Suprapubic skin (tissue), 4 donors: Measurements from ENCODE around the gene BCL11B. TPM values are rescaled to one million over a fixed set of nuclear protein-coding genes. Genes with fewer than 3 reads are reported as not detected.

Experiments used
- DNase-seq, 2 donors: peaks; one replicate each; pipeline ENCODE4 v3.0.0-alpha.2; 2019; ENCODE audit warnings: low spot score in 2 of 2
- H3K27ac ChIP-seq: fragments of 200-600 bp; sonication (generic); one replicate; pipeline ENCODE4 v1.5.1; 2019
- H3K27me3 ChIP-seq: fragments of 200-600 bp; sonication (generic); one replicate; pipeline ENCODE4 v1.5.1; 2019
- H3K36me3 ChIP-seq: fragments of 200-600 bp; sonication (generic); one replicate; pipeline ENCODE4 v1.5.1; 2019
- H3K4me1 ChIP-seq: fragments of 200-600 bp; sonication (generic); one replicate; pipeline ENCODE4 v1.5.1; 2019
- H3K4me3 ChIP-seq: fragments of 200-600 bp; sonication (generic); one replicate; pipeline ENCODE4 v1.5.1; 2019; ENCODE audit warnings: mild to moderate bottlenecking
- H3K9me3 ChIP-seq: fragments of 200-600 bp; sonication (generic); one replicate; pipeline ENCODE4 v1.5.1; 2019
- CTCF ChIP-seq, 2 donors: fragments of 200-600 bp in 1 of 2; fragments of 450-650 bp in 1 of 2; sonication (generic) in 1 of 2; IDR thresholded peaks; one replicate each; pipeline ENCODE4 v1.5.1; 2016 to 2019; ENCODE audit warnings: antibody characterized with exemption in 2 of 2, mild to moderate bottlenecking in 1 of 2, moderate library complexity in 1 of 2
- EP300 ChIP-seq: sonication (generic); formaldehyde crosslinking; IDR thresholded peaks from one replicate; pipeline ENCODE4 v1.6.1; 2017; ENCODE audit warnings: antibody characterized with exemption
- POLR2A ChIP-seq, 2 donors: fragments of 450-650 bp; IDR thresholded peaks; one replicate each; pipeline ENCODE4 v1.6.1; 2017; ENCODE audit warnings: antibody characterized with exemption in 2 of 2, mild to moderate bottlenecking in 2 of 2, moderate library complexity in 2 of 2
- POLR2AphosphoS5 ChIP-seq, 3 donors: sonication (generic); formaldehyde crosslinking; IDR thresholded peaks; one replicate each; pipeline ENCODE4 v1.6.1; 2017; ENCODE audit warnings: antibody characterized with exemption in 3 of 3
- WGBS: methylation state at CpG from one replicate; pipeline ENCODE4 v1.1.5; 2018; 5-methylcytosine and 5-hydroxymethylcytosine counted together
- total RNA-seq, 4 donors: library from RNA; depleted of rRNA; stranded (reverse); fragments of >200 nt; gene quantifications; one replicate each; pipeline ENCODE4 v1.1.0, GENCODE V29; 2016

The BCL11B gene
- total RNA-seq, 4 donors from 2014 or later = 35.9 to 53.8 (median 47.5) TPM

GRCh38 chr14:99250636-99251208 is 21.3 kb downstream of the BCL11B start:
- TF ChIP-seq EP300 = no peak
- TF ChIP-seq POLR2A (IDR thresholded peaks at IDR 0.05) = no peak
- TF ChIP-seq CTCF (IDR thresholded peaks at IDR 0.05) = no peak
- TF ChIP-seq POLR2AphosphoS5 (IDR thresholded peaks at IDR 0.05) = no peak
- no peak overlapping the region for H3K27ac ChIP-seq
- peaks cover 52% of the 10 kb centered on the region for H3K4me1 ChIP-seq

GRCh38 chr14:99249389-99249788 is 22.6 kb downstream of the BCL11B start:
- peaks cover 30% of the 10 kb centered on the region for H3K27me3 ChIP-seq
- no peak overlapping the region for H3K27ac ChIP-seq
- H3K9me3 ChIP-seq = no peaks in the 10 kb centered on the region
- 77% methylated on average over 6 of the region's 6 CpGs for WGBS
- TF ChIP-seq POLR2AphosphoS5 (IDR thresholded peaks at IDR 0.05) (no peak), CTCF (IDR thresholded peaks at IDR 0.05) (no peak), POLR2A (IDR thresholded peaks at IDR 0.05) (no peak), EP300 (no peak)
- DNase-seq = no peak
- H3K4me1 ChIP-seq = peaks cover 59% of the 10 kb centered on the region
- H3K4me3 ChIP-seq = no peak overlapping the region
- H3K36me3 ChIP-seq = no peaks in the 10 kb centered on the region

More at GRCh38 chr14:99250636-99251208, 21.3 kb downstream of the BCL11B start:
- WGBS = 73% methylated on average over 5 of the region's 5 CpGs
- Histone ChIP-seq H3K9me3 (no peaks in the 10 kb centered on the region), H3K4me3 (no peak overlapping the region), H3K36me3 (no peaks in the 10 kb centered on the region), H3K27me3 (peaks cover 26% of the 10 kb centered on the region)
- no peak for DNase-seq

- no peaks in the 10 kb centered on the region for H3K9me3 ChIP-seq
- 71% methylated on average over 5 of the region's 5 CpGs for WGBS
These were observed 23.2 kb downstream of the BCL11B start for GRCh38 chr14:99248761-99249171.

DNA sequence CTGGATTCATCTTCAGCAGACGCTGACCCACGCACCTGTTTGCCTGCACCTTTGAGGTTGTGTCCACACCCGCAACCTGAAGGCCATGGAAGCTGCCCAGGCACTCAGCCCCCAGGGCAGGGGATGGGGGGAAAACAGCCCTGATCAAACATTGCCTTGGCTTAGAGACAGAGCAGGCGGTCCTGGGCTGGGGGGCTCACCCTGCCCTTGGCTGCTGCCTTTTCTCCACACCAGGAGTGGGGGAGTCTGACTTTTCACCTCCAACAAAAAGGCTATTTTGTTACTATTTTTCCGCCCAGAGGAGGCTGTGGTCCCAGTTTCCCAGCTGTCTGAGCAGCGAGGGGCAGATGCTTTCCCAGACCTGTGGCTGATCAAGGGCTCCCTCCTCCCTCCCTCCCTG is 24.2 kb downstream of the BCL11B start:
- no peaks in the 10 kb centered on the region for H3K36me3 ChIP-seq
- DNase-seq = no peak

More at GRCh38 chr14:99248761-99249171, 23.2 kb downstream of the BCL11B start:
- TF ChIP-seq CTCF (IDR thresholded peaks at IDR 0.05) (no peak), POLR2A (IDR thresholded peaks at IDR 0.05) (no peak), POLR2AphosphoS5 (IDR thresholded peaks at IDR 0.05) (no peak), EP300 (no peak)
- Histone ChIP-seq H3K27me3 (peaks cover 30% of the 10 kb centered on the region), H3K36me3 (no peaks in the 10 kb centered on the region), H3K27ac (no peak overlapping the region), H3K4me3 (no peak overlapping the region), H3K4me1 (peaks cover 54% of the 10 kb centered on the region)
- DNase-seq = no peak

GRCh38 chr14:99247101-99247729 is 24.8 kb downstream of the BCL11B start:
- no peaks in the 10 kb centered on the region for H3K36me3 ChIP-seq
- no peak for DNase-seq
- TF ChIP-seq POLR2AphosphoS5 (IDR thresholded peaks at IDR 0.05) (no peak), EP300 (no peak), CTCF (IDR thresholded peaks at IDR 0.05) (no peak), POLR2A (IDR thresholded peaks at IDR 0.05) (no peak)
- peaks cover 30% of the 10 kb centered on the region for H3K27me3 ChIP-seq
- peak overlapping the region; percentile 48 for H3K4me3 ChIP-seq
- no peaks in the 10 kb centered on the region for H3K9me3 ChIP-seq
- WGBS = 21% methylated on average over 9 of the region's 9 CpGs
- H3K4me1 ChIP-seq = peaks cover 54% of the 10 kb centered on the region
- peak overlapping the region; percentile 84 for H3K27ac ChIP-seq

More for the DNA sequence above, 24.2 kb downstream of the BCL11B start:
- no peak for TF ChIP-seq POLR2AphosphoS5 (IDR thresholded peaks at IDR 0.05)
- no peak for TF ChIP-seq EP300
- no peak for TF ChIP-seq POLR2A (IDR thresholded peaks at IDR 0.05)
- H3K9me3 ChIP-seq = no peaks in the 10 kb centered on the region
- 75% methylated on average over 6 of the region's 6 CpGs for WGBS
- H3K27ac ChIP-seq = peak overlapping the region; percentile 16
- H3K27me3 ChIP-seq = peaks cover 30% of the 10 kb centered on the region
- H3K4me3 ChIP-seq = no peak overlapping the region
- peaks cover 49% of the 10 kb centered on the region for H3K4me1 ChIP-seq
